SK-N-MC (cell line): ENCODE measurements around the gene CEND1.

Experiments
- EZH2 ChIP-seq: fragments of 200-600 bp; sonication (generic); IDR thresholded peaks from one replicate; pipeline ENCODE4 v1.6.1; 2017; ENCODE audit warnings: antibody characterized with exemption
- FOXP2 ChIP-seq: optimal IDR thresholded peaks from 2 replicates; pipeline ENCODE3; 2011; ENCODE audit warnings: mild to moderate bottlenecking, moderate library complexity; ENCODE audit not compliant: insufficient read depth; ENCODE audit errors: extremely low read length, control extremely low read depth
- POLR2AphosphoS5 ChIP-seq: IDR thresholded peaks from 2 replicates; pipeline ENCODE4 v1.6.1; 2012; ENCODE audit warnings: mild to moderate bottlenecking, low read depth, low read length, borderline replicate concordance

- TF ChIP-seq POLR2AphosphoS5: no peak
- TF ChIP-seq EZH2: no peak
- no peak for TF ChIP-seq FOXP2
Measured at GRCh38 chr11:765802-766091, 24.1 kb downstream of the CEND1 start.
